ENCODE measurements around the gene ANKUB1. TPM values are rescaled to one million over a fixed set of nuclear protein-coding genes. Genes with fewer than 3 reads are reported as not detected.

The ANKUB1 gene
- total and polyA plus RNA-seq, 9 of the 15 experiments (the other 6 are each of a cell fraction or from before 2014, with no cell fraction given): not detected

- Histone ChIP-seq H3K4me1 (replicated peaks in 1 of 2; ENCODE audit: control insufficient read depth in 2 of 2, insufficient read depth in 2 of 2, low read length in 2 of 2) (no peaks in the 10 kb centered on the region), H3K9me3 (replicated peaks; ENCODE audit: control insufficient read depth, insufficient read depth, low read depth, low read length) (no peaks in the 10 kb centered on the region), H3K27ac (ENCODE audit: extremely low read depth, low read depth, low read length) (no peak overlapping the region), H2AFZ (ENCODE audit: low read depth, low read length) (no peak overlapping the region), H3K4me2 (ENCODE audit: insufficient read depth, low read length) (no peak overlapping the region), H3K4me3 (no peak overlapping the region), H3K9me1 (ENCODE audit: control insufficient read depth, insufficient read depth, low read length) (no peaks in the 10 kb centered on the region), H3K79me2 (ENCODE audit: control insufficient read depth, insufficient read depth, low read length) (no peaks in the 10 kb centered on the region), H4K20me1 (replicated peaks; ENCODE audit: control insufficient read depth, insufficient read depth, low read length) (no peaks in the 10 kb centered on the region), H3K27me3 (ENCODE audit: control insufficient read depth in 2 of 2, insufficient read depth in 2 of 2, low read length in 2 of 2) (peaks cover 0 to 4% of the 10 kb centered on the region in 2 experiments; a peak in 1 of 5 replicates), H3K36me3 (ENCODE audit: control insufficient read depth, insufficient read depth, low read length) (no peaks in the 10 kb centered on the region), H3K9ac (ENCODE audit: insufficient read depth in 1 of 2, low read depth in 2 of 2, low read length in 2 of 2) (no peak overlapping the region)
- intact Hi-C loops (cut with micrococcal nuclease) (no loop called here), in situ Hi-C loops (cut with MboI) (no loop called here)
- BruUV-seq (replicated peaks): no TSS peak
- ChIA-PET CTCF (ENCODE audit: low intra/inter-chr PET ratio) (no interaction called here), POLR2A (no interaction called here)
- FAIRE-seq (no peak), DNase-seq (ENCODE audit: extremely low read depth in 1 of 4, low spot score in 3 of 4) (no peak), ATAC-seq (no peak)
- WGBS (ENCODE audit: insufficient coverage, low coverage, missing lambda C conversion rate): 33% methylated on average over 1 of the region's 2 CpGs
- TF ChIP-seq, protein P1, sequence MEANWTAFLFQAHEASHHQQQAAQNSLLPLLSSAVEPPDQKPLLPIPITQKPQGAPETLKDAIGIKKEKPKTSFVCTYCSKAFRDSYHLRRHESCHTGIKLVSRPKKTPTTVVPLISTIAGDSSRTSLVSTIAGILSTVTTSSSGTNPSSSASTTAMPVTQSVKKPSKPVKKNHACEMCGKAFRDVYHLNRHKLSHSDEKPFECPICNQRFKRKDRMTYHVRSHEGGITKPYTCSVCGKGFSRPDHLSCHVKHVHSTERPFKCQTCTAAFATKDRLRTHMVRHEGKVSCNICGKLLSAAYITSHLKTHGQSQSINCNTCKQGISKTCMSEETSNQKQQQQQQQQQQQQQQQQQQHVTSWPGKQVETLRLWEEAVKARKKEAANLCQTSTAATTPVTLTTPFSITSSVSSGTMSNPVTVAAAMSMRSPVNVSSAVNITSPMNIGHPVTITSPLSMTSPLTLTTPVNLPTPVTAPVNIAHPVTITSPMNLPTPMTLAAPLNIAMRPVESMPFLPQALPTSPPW (CRISPR knock-in tag; IDR thresholded peaks at IDR 0.05): no peak
These were observed 2.1 kb downstream of the ANKUB1 start for GRCh38 chr3:149790268-149790667.

GRCh38 chr3:149784064-149784704 lies 8.2 kb downstream of the ANKUB1 start:
- Histone ChIP-seq H3K9me1 (ENCODE audit: control insufficient read depth, insufficient read depth, low read length) (no peaks in the 10 kb centered on the region), H3K9me3 (replicated peaks; ENCODE audit: control insufficient read depth, insufficient read depth, low read depth, low read length) (no peaks in the 10 kb centered on the region), H2AFZ (ENCODE audit: low read depth, low read length) (no peak overlapping the region), H3K9ac (ENCODE audit: insufficient read depth in 1 of 2, low read depth in 2 of 2, low read length in 2 of 2) (no peak overlapping the region), H4K20me1 (replicated peaks; ENCODE audit: control insufficient read depth, insufficient read depth, low read length) (no peaks in the 10 kb centered on the region), H3K27me3 (ENCODE audit: control insufficient read depth in 2 of 2, insufficient read depth in 2 of 2, low read length in 2 of 2) (peaks cover 0 to 3% of the 10 kb centered on the region in 2 experiments; a peak in 1 of 5 replicates), H3K36me3 (ENCODE audit: control insufficient read depth, insufficient read depth, low read length) (no peaks in the 10 kb centered on the region), H3K79me2 (ENCODE audit: control insufficient read depth, insufficient read depth, low read length) (no peaks in the 10 kb centered on the region), H3K4me3 (no peak overlapping the region), H3K4me1 (replicated peaks in 1 of 2; ENCODE audit: control insufficient read depth in 2 of 2, insufficient read depth in 2 of 2, low read length in 2 of 2) (no peaks in the 10 kb centered on the region; a peak in 1 of 5 replicates), H3K4me2 (ENCODE audit: insufficient read depth, low read length) (no peak overlapping the region), H3K27ac (ENCODE audit: extremely low read depth, low read depth, low read length) (no peak overlapping the region)
- intact Hi-C loops (cut with micrococcal nuclease) (no loop called here), in situ Hi-C loops (cut with MboI) (no loop called here)
- ChIA-PET POLR2A (no interaction called here), CTCF (ENCODE audit: low intra/inter-chr PET ratio) (no interaction called here)
- no peak for ATAC-seq
- no peak for FAIRE-seq
- DNase-seq (ENCODE audit: extremely low read depth in 1 of 4, low spot score in 3 of 4): no peak
- WGBS (ENCODE audit: insufficient coverage, low coverage, missing lambda C conversion rate): 2% methylated on average over 5 of the region's 5 CpGs
- TF ChIP-seq ZNF121 (CRISPR knock-in tag; conservative IDR thresholded peaks at IDR 0.05): no peak
- TF ChIP-seq, protein P2, sequence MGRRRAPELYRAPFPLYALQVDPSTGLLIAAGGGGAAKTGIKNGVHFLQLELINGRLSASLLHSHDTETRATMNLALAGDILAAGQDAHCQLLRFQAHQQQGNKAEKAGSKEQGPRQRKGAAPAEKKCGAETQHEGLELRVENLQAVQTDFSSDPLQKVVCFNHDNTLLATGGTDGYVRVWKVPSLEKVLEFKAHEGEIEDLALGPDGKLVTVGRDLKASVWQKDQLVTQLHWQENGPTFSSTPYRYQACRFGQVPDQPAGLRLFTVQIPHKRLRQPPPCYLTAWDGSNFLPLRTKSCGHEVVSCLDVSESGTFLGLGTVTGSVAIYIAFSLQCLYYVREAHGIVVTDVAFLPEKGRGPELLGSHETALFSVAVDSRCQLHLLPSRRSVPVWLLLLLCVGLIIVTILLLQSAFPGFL (CRISPR knock-in tag; IDR thresholded peaks at IDR 0.05): no peak
- no TSS peak for BruUV-seq (replicated peaks)
